Left colon (tissue), 2 donors: ENCODE measurements around the gene COX5B. TPM values are rescaled to one million over a fixed set of nuclear protein-coding genes. Genes with fewer than 3 reads are reported as not detected.

ENCODE experiments used
- ATAC-seq: fragments of 200-7000 bp; cut with Tn5 transposase; one replicate; pipeline ENCODE4 v1.9.1; 2020; ENCODE audit warnings: mild to moderate bottlenecking, moderate library complexity
- DNase-seq, 2 donors: peaks; one replicate each; pipeline ENCODE4 v3.0.0-alpha.2; 2020
- intact Hi-C, 2 donors: fragments of 100-400 bp; cut with DNase I in 1 of 2; cut with micrococcal nuclease in 1 of 2; formaldehyde crosslinking; loops; one replicate each; pipeline versions ENCODE4 v1.11.2 to v1.14.0; 2022; cut with DNase I, micrococcal nuclease
- total RNA-seq, 2 donors: library from RNA; stranded (reverse); fragmentation: NEBNext Ultra II Directional; extraction: Animal tissue kit (Norgen Biotek cat#: 25700); gene quantifications; one replicate each; pipeline ENCODE4 v1.2.1, GENCODE V29; 2021
- donor health status: DM: no; HTN: no; CAD: no.
- donor health status: DM: yes; HTN: yes; CAD: no.

COX5B gene
- total RNA-seq, 2 donors from 2014 or later = 626 to 674 TPM

GRCh38 chr2:97646977-97647376, 1.1 kb downstream of the COX5B start:
- intact Hi-C loops = no loop called here
- no peak for ATAC-seq
- DNase-seq = no peak

- no peak for DNase-seq
- intact Hi-C loops = no loop called here
Measured at GRCh38 chr2:97651114-97651513, 5.3 kb downstream of the COX5B start.

GRCh38 chr2:97653473-97653872, 7.6 kb downstream of the COX5B start:
- intact Hi-C loops = no loop called here
- DNase-seq (no peak), ATAC-seq (no peak)

More at GRCh38 chr2:97651114-97651513, 5.3 kb downstream of the COX5B start:
- ATAC-seq = no peak

GRCh38 chr2:97653874-97654273, 8.0 kb downstream of the COX5B start:
- no peak for DNase-seq
- ATAC-seq = no peak
- intact Hi-C loops = no loop called here

GRCh38 chr2:97654309-97654708, 8.4 kb downstream of the COX5B start:
- intact Hi-C loops = no loop called here
- DNase-seq = no peak
- ATAC-seq = no peak

- no peak for DNase-seq
- intact Hi-C loops = no loop called here
Measured at GRCh38 chr2:97654791-97655190, 8.9 kb downstream of the COX5B start.

GRCh38 chr2:97656129-97656755, 10.4 kb downstream of the COX5B start:
- intact Hi-C loops = no loop called here
- ATAC-seq (no peak), DNase-seq (no peak)

More at GRCh38 chr2:97654791-97655190, 8.9 kb downstream of the COX5B start:
- ATAC-seq = no peak

GRCh38 chr2:97656905-97657587, 11.2 kb downstream of the COX5B start:
- intact Hi-C loops = no loop called here
- no peak for DNase-seq
- ATAC-seq = peak; percentile 15

GRCh38 chr2:97657986-97658690, 12.3 kb downstream of the COX5B start:
- DNase-seq (no peak), ATAC-seq (no peak)
- intact Hi-C loops = no loop called here

GRCh38 chr2:97658691-97659157, 12.9 kb downstream of the COX5B start:
- intact Hi-C loops = no loop called here
- ATAC-seq = no peak
- DNase-seq = no peak

- no peak for ATAC-seq
- intact Hi-C loops = no loop called here
- no peak for DNase-seq
Measured at GRCh38 chr2:97659256-97660043, 13.6 kb downstream of the COX5B start.

- ATAC-seq = no peak
- intact Hi-C loops = no loop called here
- DNase-seq = no peak
Measured at GRCh38 chr2:97660044-97660774, 14.3 kb downstream of the COX5B start.

- no peak for DNase-seq
- intact Hi-C loops = no loop called here
- no peak for ATAC-seq
Measured at GRCh38 chr2:97660775-97661389, 15.0 kb downstream of the COX5B start.

GRCh38 chr2:97661927-97662326, 16.1 kb downstream of the COX5B start:
- no peak for ATAC-seq
- intact Hi-C loops = no loop called here
- DNase-seq = no peak

- ATAC-seq (peak; percentile 17), DNase-seq (no peak)
- intact Hi-C loops = no loop called here
Measured at GRCh38 chr2:97662386-97662894, 16.6 kb downstream of the COX5B start.

GRCh38 chr2:97662895-97663625, 17.2 kb downstream of the COX5B start:
- intact Hi-C loops = no loop called here
- peak; percentile 79 to 86 for DNase-seq
- peak; percentile 57 for ATAC-seq

- ATAC-seq (no peak), DNase-seq (no peak)
- intact Hi-C loops = no loop called here
Measured at GRCh38 chr2:97663626-97663961, 17.7 kb downstream of the COX5B start.
